ENCODE results near the gene FTSJ3.
"Not testable (repeated sequence)": the region's sequence is repeated elsewhere in the genome, so short reads cannot be mapped to it uniquely, and the experiment has no call there.

FTSJ3 gene

DNA sequence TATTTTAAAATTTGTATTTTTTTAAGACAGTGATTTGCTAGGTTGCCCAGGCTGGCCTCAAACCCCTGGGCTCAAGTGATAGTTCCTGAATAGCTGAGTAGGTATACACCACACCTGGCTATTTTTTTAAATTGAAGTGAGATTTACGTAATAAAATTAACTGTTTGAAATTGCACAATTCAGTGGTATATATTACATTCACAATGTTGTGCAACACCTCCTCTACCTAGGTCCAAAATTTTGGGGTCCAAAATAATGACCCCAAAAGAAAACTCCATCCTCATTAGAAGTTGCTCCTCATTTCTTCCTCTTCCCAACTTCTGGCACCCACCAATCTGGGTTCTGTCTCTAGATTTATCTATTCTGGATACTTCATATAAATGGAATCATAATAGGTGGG is 18.0 kb upstream of the FTSJ3 start:
- Histone ChIP-seq H3K27ac (ENCODE audit: low read length) (no peak overlapping the region), H3F3A (ENCODE audit: insufficient read depth, low read length) (peaks cover 15% of the 10 kb centered on the region), H2AFZ (ENCODE audit: low read length) (no peak overlapping the region), H3K36me3 (replicated peaks; ENCODE audit: insufficient read depth, low read length) (no peaks in the 10 kb centered on the region), H3K4me1 (ENCODE audit: low read length) (peaks cover 13% of the 10 kb centered on the region), H3K4me3 (ENCODE audit: low read length) (no peak overlapping the region), H3K27me3 (replicated peaks; ENCODE audit: insufficient read depth, low read length) (no peaks in the 10 kb centered on the region), H3K79me2 (ENCODE audit: low read length) (peaks cover 18% of the 10 kb centered on the region), H3K4me2 (ENCODE audit: low read depth, low read length) (no peak overlapping the region), H3K9me3 (replicated peaks; ENCODE audit: insufficient read depth, low read length) (no peaks in the 10 kb centered on the region), H3K9ac (ENCODE audit: low read length) (no peak overlapping the region), H3K9me2 (replicated peaks; ENCODE audit: insufficient read depth, low read length) (no peaks in the 10 kb centered on the region), H4K20me1 (ENCODE audit: insufficient read depth, low read length) (no peaks in the 10 kb centered on the region; the same call in 1 of the 2 replicates)
- TF ChIP-seq, protein P1, sequence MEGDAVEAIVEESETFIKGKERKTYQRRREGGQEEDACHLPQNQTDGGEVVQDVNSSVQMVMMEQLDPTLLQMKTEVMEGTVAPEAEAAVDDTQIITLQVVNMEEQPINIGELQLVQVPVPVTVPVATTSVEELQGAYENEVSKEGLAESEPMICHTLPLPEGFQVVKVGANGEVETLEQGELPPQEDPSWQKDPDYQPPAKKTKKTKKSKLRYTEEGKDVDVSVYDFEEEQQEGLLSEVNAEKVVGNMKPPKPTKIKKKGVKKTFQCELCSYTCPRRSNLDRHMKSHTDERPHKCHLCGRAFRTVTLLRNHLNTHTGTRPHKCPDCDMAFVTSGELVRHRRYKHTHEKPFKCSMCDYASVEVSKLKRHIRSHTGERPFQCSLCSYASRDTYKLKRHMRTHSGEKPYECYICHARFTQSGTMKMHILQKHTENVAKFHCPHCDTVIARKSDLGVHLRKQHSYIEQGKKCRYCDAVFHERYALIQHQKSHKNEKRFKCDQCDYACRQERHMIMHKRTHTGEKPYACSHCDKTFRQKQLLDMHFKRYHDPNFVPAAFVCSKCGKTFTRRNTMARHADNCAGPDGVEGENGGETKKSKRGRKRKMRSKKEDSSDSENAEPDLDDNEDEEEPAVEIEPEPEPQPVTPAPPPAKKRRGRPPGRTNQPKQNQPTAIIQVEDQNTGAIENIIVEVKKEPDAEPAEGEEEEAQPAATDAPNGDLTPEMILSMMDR (IDR thresholded peaks at IDR 0.05; ENCODE audit: low read length): no peak
- TF ChIP-seq EZH2phosphoT487 (IDR thresholded peaks at IDR 0.05; ENCODE audit: low read length) (no peak), EZH2 (optimal IDR thresholded peaks at IDR 0.05; ENCODE audit: low read depth, low read length) (no peak)
- no peak for DNase-seq

DNA sequence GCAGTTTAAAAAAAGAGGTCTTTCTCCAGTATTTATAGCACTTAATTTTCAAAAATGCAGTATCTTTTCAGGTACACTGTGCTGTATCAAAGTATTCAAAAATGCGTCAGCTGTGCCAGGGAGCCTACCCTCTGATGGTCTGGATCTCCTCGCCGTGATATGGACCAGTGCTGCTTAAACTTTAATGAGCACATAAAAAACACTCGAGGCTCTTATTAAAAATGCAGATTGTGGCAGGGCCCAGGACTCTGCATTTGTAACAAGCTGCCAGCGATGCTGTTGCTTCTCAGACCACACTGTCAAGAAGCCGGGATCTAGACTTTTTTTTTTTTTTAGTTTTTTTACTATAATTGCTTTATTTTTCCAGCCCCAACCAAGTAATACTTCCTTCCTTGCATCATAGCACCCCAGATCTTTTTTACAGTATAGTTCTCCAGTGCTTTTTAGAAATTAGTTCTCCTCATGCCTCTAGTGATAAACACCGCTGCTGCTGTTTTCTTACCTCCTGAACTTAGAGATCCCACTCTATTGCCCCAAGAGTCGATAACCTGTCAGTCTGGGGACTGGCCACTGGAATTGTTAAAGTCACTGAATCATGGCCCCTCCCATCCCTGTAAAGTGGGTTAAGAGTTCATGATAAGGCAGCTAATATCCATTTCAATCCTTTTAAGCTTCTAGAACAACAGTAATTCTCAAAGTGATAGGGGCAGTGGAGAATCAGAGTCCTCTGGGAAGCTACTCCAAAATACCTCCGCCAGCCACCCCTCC is 16.6 kb upstream of the FTSJ3 start:
- peaks cover 32% of the 10 kb centered on the region for H3K79me2 ChIP-seq (ENCODE audit: low read length)
- TF ChIP-seq, protein P1 (IDR thresholded peaks at IDR 0.05; ENCODE audit: low read length): no peak
- TF ChIP-seq EZH2 (optimal IDR thresholded peaks at IDR 0.05; ENCODE audit: low read depth, low read length) (no peak), EZH2phosphoT487 (IDR thresholded peaks at IDR 0.05; ENCODE audit: low read length) (no peak)
- DNase-seq: peak; percentile 20
- H3F3A ChIP-seq (ENCODE audit: insufficient read depth, low read length): peaks cover 15% of the 10 kb centered on the region
- H2AFZ ChIP-seq (ENCODE audit: low read length): peak overlapping the region; percentile 69
- peak overlapping the region; percentile 74; the same call in 1 of the 2 replicates for H3K9ac ChIP-seq (ENCODE audit: low read length)
- H3K4me2 ChIP-seq (ENCODE audit: low read depth, low read length): peak overlapping the region; percentile 68
- H3K36me3 ChIP-seq (replicated peaks; ENCODE audit: insufficient read depth, low read length): no peaks in the 10 kb centered on the region
- H3K27me3 ChIP-seq (replicated peaks; ENCODE audit: insufficient read depth, low read length): no peaks in the 10 kb centered on the region
- H3K9me3 ChIP-seq (replicated peaks; ENCODE audit: insufficient read depth, low read length): no peaks in the 10 kb centered on the region
- H4K20me1 ChIP-seq (ENCODE audit: insufficient read depth, low read length): no peaks in the 10 kb centered on the region; the same call in 1 of the 2 replicates
- H3K4me3 ChIP-seq (ENCODE audit: low read length): peak overlapping the region; percentile 71
- H3K4me1 ChIP-seq (ENCODE audit: low read length): peaks cover 21% of the 10 kb centered on the region
- H3K9me2 ChIP-seq (replicated peaks; ENCODE audit: insufficient read depth, low read length): no peaks in the 10 kb centered on the region
- H3K27ac ChIP-seq (ENCODE audit: low read length): peak overlapping the region; percentile 69; the same call in 1 of the 2 replicates

DNA sequence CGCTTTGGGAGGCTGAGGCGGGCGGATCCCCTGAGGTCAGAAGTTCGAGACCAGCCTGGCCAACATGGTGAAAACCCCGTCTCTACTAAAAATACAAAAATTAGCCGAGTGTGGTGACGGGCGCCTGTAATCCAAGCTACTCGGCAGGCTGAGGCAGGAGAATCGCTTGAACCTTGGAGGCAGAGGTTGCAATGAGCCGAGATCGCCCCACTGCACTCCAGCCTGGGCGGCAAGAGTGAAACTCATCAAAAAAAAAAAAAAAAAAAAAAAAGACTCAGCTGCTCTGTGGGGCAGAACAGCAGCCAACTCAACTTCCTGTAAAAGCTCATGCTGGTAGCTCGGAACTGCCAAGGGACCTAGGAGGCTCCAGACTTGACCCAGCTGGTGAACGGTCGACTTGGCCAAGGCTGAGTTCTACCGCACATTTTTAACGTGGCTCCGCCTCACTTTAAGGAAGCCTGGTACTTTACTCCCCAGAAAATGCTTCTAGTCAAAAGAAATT is 16.0 kb upstream of the FTSJ3 start:
- not testable (repeated sequence) for H3K36me3 ChIP-seq (replicated peaks; ENCODE audit: insufficient read depth, low read length); H3K9me3 ChIP-seq (replicated peaks; ENCODE audit: insufficient read depth, low read length); H3K27me3 ChIP-seq (replicated peaks; ENCODE audit: insufficient read depth, low read length); H4K20me1 ChIP-seq (ENCODE audit: insufficient read depth, low read length); H3K9me2 ChIP-seq (replicated peaks; ENCODE audit: insufficient read depth, low read length)
- Histone ChIP-seq H3K27ac (ENCODE audit: low read length) (peak overlapping the region; percentile 69; the same call in 1 of the 2 replicates), H3F3A (ENCODE audit: insufficient read depth, low read length) (peaks cover 15% of the 10 kb centered on the region), H3K4me1 (ENCODE audit: low read length) (peaks cover 22% of the 10 kb centered on the region), H3K4me2 (ENCODE audit: low read depth, low read length) (peak overlapping the region; percentile 68), H2AFZ (ENCODE audit: low read length) (peak overlapping the region; percentile 69), H3K79me2 (ENCODE audit: low read length) (peaks cover 38% of the 10 kb centered on the region), H3K9ac (ENCODE audit: low read length) (peak overlapping the region; percentile 74), H3K4me3 (ENCODE audit: low read length) (peak overlapping the region; percentile 71)
- DNase-seq: peak; percentile 91
